HepG2 (cell line): ENCODE measurements around the gene TBC1D10A. TPM values are rescaled to one million over a fixed set of nuclear protein-coding genes. Genes with fewer than 3 reads are reported as not detected.

ENCODE experiments used
- ATAC-seq: fragments of 200-7000 bp; cut with Tn5 transposase; 3 replicates; pipeline ENCODE4 v1.9.1; 2020; ENCODE audit warnings: mild to moderate bottlenecking, moderate library complexity
- BruUV-seq: library from RNA; stranded (reverse); fragments of 400-500 nt; replicated peaks from 2 replicates; lab custom pipeline; 2021; lab: Mats Ljungman, UMichigan
- CTCF ChIA-PET: fragments of 300-600 bp; formaldehyde crosslinking; extraction: SDS; loops from one replicate; lab custom pipeline; 2021; ENCODE audit warnings: low total read pairs, inconsistent platforms, low intra/inter-chr PET ratio; lab: Yijun Ruan, JAX
- POLR2A ChIA-PET: fragments of 350-600 bp; sonication (Branson Sonifier 250); formaldehyde crosslinking; loops from one replicate; lab custom pipeline; 2020; ENCODE audit warnings: antibody characterized with exemption, inconsistent platforms; lab: Yijun Ruan, JAX
- DNase-seq: peaks from one replicate; pipeline ENCODE4 v3.0.0-alpha.2; 2015; ENCODE audit warnings: low spot score
- FAIRE-seq: peaks from 3 replicates; lab custom pipeline; 2011; peaks lifted over from hg19 to GRCh38; lab: Jason Lieb, UNC
- H2AFZ ChIP-seq: one replicate; pipeline ENCODE4 v1.6.1; 2011; ENCODE audit warnings: low read length, inconsistent platforms
- H3K27ac ChIP-seq: fragments of 300-600 bp; 3 replicates; pipeline ENCODE4 v1.8.0; 2011; ENCODE audit warnings: mixed run types, mild to moderate bottlenecking, mixed read lengths, low read length, inconsistent platforms; ENCODE audit not compliant: insufficient read depth; ENCODE audit errors: extremely low read length
- H3K27me3 ChIP-seq, 2 experiments: fragments of 200-600 bp in 1 of 2; 2 replicates in 1 of 2; 3 replicates in 1 of 2; pipeline versions ENCODE4 v1.6.0 to v1.8.0; 2011; ENCODE audit warnings: low read length in 2 of 2, mild to moderate bottlenecking in 2 of 2, moderate library complexity in 2 of 2, inconsistent platforms in 1 of 2; ENCODE audit not compliant: insufficient read depth in 2 of 2, control insufficient read depth in 1 of 2
- H3K36me3 ChIP-seq, 2 experiments: fragments of 200-600 bp in 1 of 2; replicated peaks in 1 of 2; 2 replicates in 1 of 2; 3 replicates in 1 of 2; pipeline versions ENCODE4 v1.5.1 to v1.8.0; 2011; ENCODE audit warnings: low read length in 2 of 2, inconsistent platforms in 1 of 2; ENCODE audit not compliant: insufficient read depth in 2 of 2, control insufficient read depth in 1 of 2
- H3K4me1 ChIP-seq: 2 replicates; pipeline ENCODE4 v1.5.1; 2012; ENCODE audit warnings: low read length, inconsistent platforms; ENCODE audit not compliant: insufficient read depth
- H3K4me2 ChIP-seq: 2 replicates; pipeline ENCODE4 v1.6.0; 2011; ENCODE audit warnings: low read depth, low read length, inconsistent platforms
- H3K4me3 ChIP-seq, 3 experiments: fragments of 200-600 bp in 1 of 3; sonication (generic), shearing (Covaris generic) in 1 of 3; replicated peaks in 1 of 3; 2 replicates each; pipeline ENCODE4 v1.5.1; 2011 to 2016; ENCODE audit warnings: low read length in 3 of 3, inconsistent platforms in 2 of 3, low read depth in 2 of 3, mild to moderate bottlenecking in 2 of 3, control low read depth in 1 of 3, mixed read lengths in 1 of 3; ENCODE audit not compliant: insufficient read depth in 1 of 3
- H3K79me2 ChIP-seq: one replicate; pipeline ENCODE4 v1.6.1; 2011; ENCODE audit warnings: low read length, inconsistent platforms; ENCODE audit not compliant: insufficient read depth
- H3K9ac ChIP-seq: 2 replicates; pipeline ENCODE4 v1.6.0; 2011; ENCODE audit warnings: mild to moderate bottlenecking, low read depth, low read length, inconsistent platforms; ENCODE audit not compliant: insufficient read depth
- H3K9me3 ChIP-seq: 2 replicates; pipeline ENCODE4 v1.5.1; 2012; ENCODE audit warnings: mild to moderate bottlenecking, low read length
- H4K20me1 ChIP-seq: 2 replicates; pipeline ENCODE4 v1.6.0; 2011; ENCODE audit warnings: inconsistent platforms, mild to moderate bottlenecking, low read length, moderate library complexity; ENCODE audit not compliant: insufficient read depth
- GTF3A ChIP-seq: sonication (generic); formaldehyde crosslinking; conservative IDR thresholded peaks from 2 replicates; pipeline ENCODE4 v1.4.0; 2020; ENCODE audit warnings: mild to moderate bottlenecking, missing genetic modification reagents
- KDM5B ChIP-seq: sonication (generic); formaldehyde crosslinking; IDR thresholded peaks from 2 replicates; pipeline ENCODE4 v1.4.0; 2020; ENCODE audit warnings: missing genetic modification reagents, mild to moderate bottlenecking, borderline replicate concordance
- LBX2 ChIP-seq: sonication (generic); formaldehyde crosslinking; IDR thresholded peaks from 2 replicates; pipeline ENCODE4 v1.5.0; 2020; ENCODE audit warnings: missing genetic modification reagents, mild to moderate bottlenecking, borderline replicate concordance
- MED13 ChIP-seq: sonication (generic); formaldehyde crosslinking; IDR thresholded peaks from 2 replicates; pipeline ENCODE4 v1.5.0; 2020; ENCODE audit warnings: missing genetic modification reagents
- MYNN ChIP-seq: sonication (generic); formaldehyde crosslinking; IDR thresholded peaks from 2 replicates; pipeline ENCODE4 v1.4.0; 2020; ENCODE audit warnings: mild to moderate bottlenecking, low read depth, missing genetic modification reagents
- NAIF1 ChIP-seq: sonication (generic); formaldehyde crosslinking; IDR thresholded peaks from 2 replicates; pipeline ENCODE4 v1.5.0; 2020; ENCODE audit warnings: mild to moderate bottlenecking, missing genetic modification reagents, borderline replicate concordance
- RAD21 ChIP-seq: fragments of 450-650 bp; formaldehyde crosslinking; IDR thresholded peaks from 2 replicates; pipeline ENCODE4 v1.5.0; 2020; ENCODE audit warnings: mild to moderate bottlenecking
- RAD51 ChIP-seq: fragments of 450-650 bp; IDR thresholded peaks from 2 replicates; pipeline ENCODE4 v1.6.1; 2016; ENCODE audit warnings: borderline replicate concordance
- SALL1 ChIP-seq: sonication (generic); formaldehyde crosslinking; IDR thresholded peaks from 2 replicates; pipeline ENCODE4 v1.8.0; 2022; ENCODE audit warnings: mild to moderate bottlenecking, missing genetic modification reagents
- SOX5 ChIP-seq: IDR thresholded peaks from 2 replicates; pipeline ENCODE4 v1.6.1; 2016; ENCODE audit warnings: borderline replicate concordance
- SP4 ChIP-seq: sonication (generic); formaldehyde crosslinking; IDR thresholded peaks from 2 replicates; pipeline ENCODE4 v1.8.1; 2023; ENCODE audit warnings: mild to moderate bottlenecking, missing genetic modification reagents
- ZBTB25 ChIP-seq: IDR thresholded peaks from 2 replicates; pipeline ENCODE4 v1.6.1; 2018; ENCODE audit warnings: missing genetic modification reagents
- ZFP91 ChIP-seq: sonication (generic); formaldehyde crosslinking; IDR thresholded peaks from 2 replicates; pipeline ENCODE4 v1.9.0; 2022; ENCODE audit warnings: missing genetic modification reagents, mild to moderate bottlenecking, borderline replicate concordance
- ZNF660 ChIP-seq: sonication (generic); formaldehyde crosslinking; IDR thresholded peaks from 2 replicates; pipeline ENCODE4 v1.5.1; 2020; ENCODE audit warnings: mild to moderate bottlenecking, low read depth, missing genetic modification reagents, borderline replicate concordance
- WGBS: methylation state at CpG from one replicate; pipeline ENCODE4 v1.1.6; 2017; ENCODE audit warnings: low lambda C conversion rate; 5-methylcytosine and 5-hydroxymethylcytosine counted together
- in situ Hi-C: cut with HindIII; loops from 2 replicates; pipeline ENCODE4 v1.10.0; 2017; ENCODE audit warnings: low pct_unique_long_range_greater_than_20kb; ENCODE audit not compliant: extremely low pct_ligation_motif_present
- intact Hi-C: fragments of 100-400 bp; cut with micrococcal nuclease; formaldehyde crosslinking; loops from one replicate; pipeline ENCODE4 v1.10.0; 2022; ENCODE audit not compliant: unreplicated experiment
- polyA plus RNA-seq, 8 experiments: library from polyadenylated mRNA; depleted of rRNA in 3 of 8; stranded (reverse) in 7 of 8; unstranded in 1 of 8; fragments of >200 nt; fragmentation: Illumina TruSeq in 4 of 8; extraction: Trizol in 4 of 8; gene quantifications; 2 replicates each; pipeline versions ENCODE4 v1.2.1 to v1.2.3, GENCODE V29; 2011 to 2016; ENCODE audit warnings: low read depth in 4 of 8, missing spikeins in 1 of 8, mixed read lengths in 1 of 8; ENCODE audit not compliant: insufficient read depth in 1 of 8
- total RNA-seq, 5 experiments: library from RNA; depleted of rRNA; stranded (reverse); fragments of >200 nt; fragmentation: Illumina TruSeq; extraction: Trizol; gene quantifications; 2 replicates each; pipeline ENCODE4 v1.2.3, GENCODE V29; 2016; ENCODE audit warnings: low read depth in 1 of 5

Gene TBC1D10A
- total and polyA plus RNA-seq, 2 of the 13 experiments (the other 11 are each of a cell fraction or from before 2014, with no cell fraction given): 4.2 to 4.9 TPM

GRCh38 chr22:30312053-30312452 is 14.7 kb downstream of the TBC1D10A start:
- peaks cover 18% of the 10 kb centered on the region for H3K4me1 ChIP-seq

GRCh38 chr22:30310881-30311771 is 15.6 kb downstream of the TBC1D10A start:
- Histone ChIP-seq H3K9ac (no peak overlapping the region), H3K79me2 (no peaks in the 10 kb centered on the region), H3K4me2 (no peak overlapping the region), H3K27me3 (no peaks in the 10 kb centered on the region), H3K36me3 (no peaks in the 10 kb centered on the region), H2AFZ (no peak overlapping the region), H3K27ac (no peak overlapping the region), H3K4me3 (no peak overlapping the region), H4K20me1 (no peaks in the 10 kb centered on the region), H3K9me3 (no peaks in the 10 kb centered on the region), H3K4me1 (peaks cover 10% of the 10 kb centered on the region)
- FAIRE-seq (no peak), ATAC-seq (peak; percentile 51; the same call in 2 of the 3 replicates), DNase-seq (no peak)
- WGBS: 94% methylated on average over 6 of the region's 8 CpGs
- POLR2A ChIA-PET: interaction anchor here (0.6 to 1.1 kb wide), 2 partner anchors 46 to 97 kb away, joined by 3 read pairs; partner anchors contain the start of genes CCDC157 and SF3A1
- in situ Hi-C loops (no loop called here), intact Hi-C loops (no loop called here)
- no TSS peak for BruUV-seq
- CTCF ChIA-PET: no interaction called here
- TF ChIP-seq ZFP91 (CRISPR knock-in tag) (no peak), RAD51 (no peak), GTF3A (no peak), LBX2 (CRISPR knock-in tag) (no peak), SP4 (CRISPR knock-in tag) (no peak), KDM5B (CRISPR knock-in tag) (no peak), ZNF660 (CRISPR knock-in tag) (no peak), SOX5 (CRISPR knock-in tag) (no peak), MYNN (CRISPR knock-in tag) (no peak), NAIF1 (CRISPR knock-in tag) (no peak), RAD21 (CRISPR knock-in tag) (no peak)

More at GRCh38 chr22:30312053-30312452, 14.7 kb downstream of the TBC1D10A start:
- H3K9ac ChIP-seq: no peak overlapping the region
- WGBS: 90% methylated on average over 6 of the region's 6 CpGs
- no peak overlapping the region for H3K27ac ChIP-seq
- no peak overlapping the region for H3K4me2 ChIP-seq
- FAIRE-seq: no peak
- H3K9me3 ChIP-seq: no peaks in the 10 kb centered on the region
- no peak overlapping the region for H3K4me3 ChIP-seq
- in situ Hi-C loops (no loop called here), intact Hi-C loops (no loop called here)
- H3K79me2 ChIP-seq: no peaks in the 10 kb centered on the region
- no peaks in the 10 kb centered on the region for H4K20me1 ChIP-seq
- BruUV-seq: no TSS peak
- H3K27me3 ChIP-seq: no peaks in the 10 kb centered on the region
- no peak for DNase-seq
- TF ChIP-seq SALL1 (CRISPR knock-in tag) (no peak), MED13 (CRISPR knock-in tag) (no peak), ZBTB25 (CRISPR knock-in tag) (no peak)
- POLR2A ChIA-PET: no interaction called here
- no peak for ATAC-seq
- H3K36me3 ChIP-seq: no peaks in the 10 kb centered on the region
- CTCF ChIA-PET: no interaction called here
- no peak overlapping the region for H2AFZ ChIP-seq
